ENCODE results near the gene FYCO1.

The FYCO1 gene

DNA sequence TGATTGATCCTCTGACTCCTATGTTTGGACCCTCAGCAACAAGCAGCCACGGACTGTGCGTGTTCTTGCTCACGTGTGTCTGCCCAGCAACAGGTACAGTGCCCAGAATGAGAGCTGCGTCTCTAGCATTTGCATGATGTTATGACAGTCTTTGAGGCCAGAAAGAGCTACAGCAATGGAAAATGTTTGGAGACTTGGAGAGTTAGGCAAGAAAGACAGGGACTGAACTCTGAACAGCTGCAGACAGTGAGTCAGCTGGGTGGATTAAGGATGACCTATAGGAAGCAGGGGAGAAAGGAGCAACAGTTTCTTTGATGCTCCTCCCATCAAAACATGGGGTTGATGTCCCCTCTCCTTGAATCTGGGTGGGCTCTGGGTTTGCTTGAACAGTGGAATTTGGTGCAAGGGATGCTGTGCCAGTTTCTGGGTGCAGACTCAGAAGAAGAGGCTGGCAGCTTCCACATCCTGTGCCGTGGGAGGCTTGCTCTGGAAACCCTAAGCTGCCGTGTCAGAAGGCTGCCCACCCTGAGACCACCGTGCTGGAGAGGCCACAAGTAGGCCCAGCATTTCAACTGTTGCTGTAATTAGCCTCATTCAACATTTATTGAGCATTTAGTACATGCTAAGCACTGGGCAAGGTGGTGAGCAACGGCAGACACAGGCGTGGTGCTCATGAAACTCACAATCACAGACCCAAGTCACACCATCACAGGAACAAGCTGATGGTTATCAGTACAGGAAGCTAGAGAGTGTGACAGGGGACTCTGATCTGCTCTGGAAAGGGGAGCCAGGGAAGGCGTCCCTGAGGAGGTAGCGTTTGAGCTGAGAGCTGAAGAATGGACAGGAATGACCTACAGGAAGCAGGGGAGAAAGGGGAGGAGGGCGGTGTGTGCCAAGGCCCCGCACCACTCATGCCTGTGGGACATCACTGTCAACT, 87.6 kb downstream of the FYCO1 start:
- 73% methylated on average over 9 of the region's 13 CpGs for WGBS
- no peaks in the 10 kb centered on the region for H3K27me3 ChIP-seq (ENCODE audit: control insufficient read depth in 1 of 2, insufficient read depth in 1 of 2, low read length in 2 of 2)
- H2BK5ac ChIP-seq (ENCODE audit: low read depth, low read length, poor library complexity, severe bottlenecking) = no peak overlapping the region
- no peak overlapping the region for H4K91ac ChIP-seq (ENCODE audit: low read length)
- H4K8ac ChIP-seq (ENCODE audit: low read length) = peak overlapping the region; percentile 50
- H2BK120ac ChIP-seq (ENCODE audit: low read depth, low read length) = no peak overlapping the region
- H3K14ac ChIP-seq (ENCODE audit: low read length in 2 of 2) = no peak overlapping the region
- H3K23ac ChIP-seq (ENCODE audit: low read length in 2 of 2) = no peak overlapping the region
- no peaks in the 10 kb centered on the region for H3K79me1 ChIP-seq (replicated peaks; ENCODE audit: low read length, poor library complexity, severe bottlenecking)
- peak; percentile 86 for DNase-seq
- H2AFZ ChIP-seq (ENCODE audit: low read depth, low read length) = no peak overlapping the region
- H3K27ac ChIP-seq (ENCODE audit: low read length, poor library complexity, severe bottlenecking) = no peak overlapping the region
- H3K4me1 ChIP-seq (ENCODE audit: control insufficient read depth, insufficient read depth, low read depth, low read length) = no peaks in the 10 kb centered on the region
- peak overlapping the region; percentile 36 for H3K9ac ChIP-seq (ENCODE audit: low read length)
- no peak overlapping the region for H2BK15ac ChIP-seq (ENCODE audit: low read depth, poor library complexity, severe bottlenecking)
- peaks cover 0 to 2% of the 10 kb centered on the region in 2 experiments for H3K36me3 ChIP-seq (ENCODE audit: control insufficient read depth in 1 of 2, insufficient read depth in 2 of 2, low read depth in 1 of 2, low read length in 2 of 2)
- H3K9me3 ChIP-seq (ENCODE audit: control insufficient read depth, low read length) = no peaks in the 10 kb centered on the region
- no peak overlapping the region for H2BK12ac ChIP-seq (ENCODE audit: low read length in 2 of 2)
- H3K4ac ChIP-seq (ENCODE audit: low read depth in 1 of 2, low read length in 2 of 2) = no peak overlapping the region
- H3K4me3 ChIP-seq (ENCODE audit: insufficient read depth in 1 of 2, low read depth in 1 of 2, low read length in 2 of 2) = no peak overlapping the region
- no peak overlapping the region for H3K4me2 ChIP-seq (ENCODE audit: low read length, poor library complexity, severe bottlenecking)
- H3K18ac ChIP-seq (ENCODE audit: low read depth in 1 of 2, low read length in 2 of 2) = no peak overlapping the region
- no peak overlapping the region for H2AK5ac ChIP-seq (ENCODE audit: low read length, severe bottlenecking)

- H4K8ac ChIP-seq (ENCODE audit: low read length) = no peak overlapping the region
- no peaks in the 10 kb centered on the region for H3K79me1 ChIP-seq (replicated peaks; ENCODE audit: low read length, poor library complexity, severe bottlenecking)
- no peak overlapping the region for H3K27ac ChIP-seq (ENCODE audit: low read length, poor library complexity, severe bottlenecking)
- no peak overlapping the region for H2BK5ac ChIP-seq (ENCODE audit: low read depth, low read length, poor library complexity, severe bottlenecking)
- H2BK15ac ChIP-seq (ENCODE audit: low read depth, poor library complexity, severe bottlenecking) = no peak overlapping the region
- peaks cover 0 to 1% of the 10 kb centered on the region in 2 experiments for H3K27me3 ChIP-seq (ENCODE audit: control insufficient read depth in 1 of 2, insufficient read depth in 1 of 2, low read length in 2 of 2)
- H3K36me3 ChIP-seq (ENCODE audit: control insufficient read depth in 1 of 2, insufficient read depth in 2 of 2, low read depth in 1 of 2, low read length in 2 of 2) = peaks cover 0 to 1% of the 10 kb centered on the region in 2 experiments
- H3K14ac ChIP-seq (ENCODE audit: low read length in 2 of 2) = no peak overlapping the region
- H3K9me3 ChIP-seq (ENCODE audit: control insufficient read depth, low read length) = no peaks in the 10 kb centered on the region
- peak; percentile 61 for DNase-seq
- no peak overlapping the region for H3K4me3 ChIP-seq (ENCODE audit: insufficient read depth in 1 of 2, low read depth in 1 of 2, low read length in 2 of 2)
- H2AK5ac ChIP-seq (ENCODE audit: low read length, severe bottlenecking) = no peak overlapping the region
- no peak overlapping the region for H2AFZ ChIP-seq (ENCODE audit: low read depth, low read length)
- no peak overlapping the region for H3K23ac ChIP-seq (ENCODE audit: low read length in 2 of 2)
- no peak overlapping the region for H2BK12ac ChIP-seq (ENCODE audit: low read length in 2 of 2)
- no peak overlapping the region for H2BK120ac ChIP-seq (ENCODE audit: low read depth, low read length)
- H3K9ac ChIP-seq (ENCODE audit: low read length) = peak overlapping the region; percentile 36
- H3K18ac ChIP-seq (ENCODE audit: low read depth in 1 of 2, low read length in 2 of 2) = no peak overlapping the region
- no peak overlapping the region for H3K4me2 ChIP-seq (ENCODE audit: low read length, poor library complexity, severe bottlenecking)
- H3K4ac ChIP-seq (ENCODE audit: low read depth in 1 of 2, low read length in 2 of 2) = no peak overlapping the region
- no peak overlapping the region for H4K91ac ChIP-seq (ENCODE audit: low read length)
- H3K4me1 ChIP-seq (ENCODE audit: control insufficient read depth, insufficient read depth, low read depth, low read length) = no peaks in the 10 kb centered on the region
- 67% methylated on average over 9 of the region's 9 CpGs for WGBS
Observed at GRCh38 chr3:45906681-45907407, 88.8 kb downstream of the FYCO1 start.

GRCh38 chr3:45905755-45906154, 89.9 kb downstream of the FYCO1 start:
- Histone ChIP-seq H3K4me1 (ENCODE audit: control insufficient read depth, insufficient read depth, low read depth, low read length) (no peaks in the 10 kb centered on the region), H2BK120ac (ENCODE audit: low read depth, low read length) (no peak overlapping the region), H3K18ac (ENCODE audit: low read depth in 1 of 2, low read length in 2 of 2) (no peak overlapping the region), H2AK5ac (ENCODE audit: low read length, severe bottlenecking) (no peak overlapping the region), H3K27ac (ENCODE audit: low read length, poor library complexity, severe bottlenecking) (no peak overlapping the region), H2BK5ac (ENCODE audit: low read depth, low read length, poor library complexity, severe bottlenecking) (no peak overlapping the region), H2BK12ac (ENCODE audit: low read length in 2 of 2) (no peak overlapping the region), H3K4me2 (ENCODE audit: low read length, poor library complexity, severe bottlenecking) (no peak overlapping the region), H4K91ac (ENCODE audit: low read length) (no peak overlapping the region), H2AFZ (ENCODE audit: low read depth, low read length) (no peak overlapping the region), H3K23ac (ENCODE audit: low read length in 2 of 2) (no peak overlapping the region), H3K27me3 (ENCODE audit: control insufficient read depth in 1 of 2, insufficient read depth in 1 of 2, low read length in 2 of 2) (peaks cover 0 to 6% of the 10 kb centered on the region in 2 experiments), H3K14ac (ENCODE audit: low read length in 2 of 2) (no peak overlapping the region), H3K9ac (ENCODE audit: low read length) (no peak overlapping the region), H3K4ac (ENCODE audit: low read depth in 1 of 2, low read length in 2 of 2) (no peak overlapping the region), H3K9me3 (ENCODE audit: control insufficient read depth, low read length) (no peaks in the 10 kb centered on the region), H2BK15ac (ENCODE audit: low read depth, poor library complexity, severe bottlenecking) (no peak overlapping the region), H3K36me3 (ENCODE audit: control insufficient read depth in 1 of 2, insufficient read depth in 2 of 2, low read depth in 1 of 2, low read length in 2 of 2) (no peaks in the 10 kb centered on the region), H3K79me1 (replicated peaks; ENCODE audit: low read length, poor library complexity, severe bottlenecking) (no peaks in the 10 kb centered on the region), H3K4me3 (ENCODE audit: insufficient read depth in 1 of 2, low read depth in 1 of 2, low read length in 2 of 2) (no peak overlapping the region), H4K8ac (ENCODE audit: low read length) (no peak overlapping the region)
- 58% methylated on average over 3 of the region's 3 CpGs for WGBS
- no peak for DNase-seq

DNA sequence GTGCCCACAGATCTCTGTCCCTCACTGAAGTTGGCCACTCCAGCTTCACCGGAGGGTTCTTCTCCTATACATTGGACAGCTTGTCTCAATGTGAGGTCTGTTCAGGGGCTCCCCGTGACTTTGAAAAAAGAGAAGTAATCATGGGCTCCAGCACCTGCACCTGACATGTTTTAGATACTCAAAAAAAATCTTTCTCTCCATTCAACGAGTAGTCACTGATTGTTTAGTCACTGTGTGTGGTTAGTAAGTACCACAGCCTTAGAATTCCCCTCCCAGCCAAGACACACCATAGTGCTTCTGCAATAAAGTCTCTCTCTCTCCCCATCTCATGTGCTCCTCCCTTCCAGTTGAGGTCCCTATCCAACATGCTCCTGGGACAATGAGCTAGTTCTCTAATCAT, 90.7 kb downstream of the FYCO1 start:
- Histone ChIP-seq H4K8ac (ENCODE audit: low read length) (no peak overlapping the region), H3K14ac (ENCODE audit: low read length in 2 of 2) (no peak overlapping the region), H3K79me1 (replicated peaks; ENCODE audit: low read length, poor library complexity, severe bottlenecking) (no peaks in the 10 kb centered on the region), H2AK5ac (ENCODE audit: low read length, severe bottlenecking) (no peak overlapping the region), H3K4me2 (ENCODE audit: low read length, poor library complexity, severe bottlenecking) (no peak overlapping the region), H3K27me3 (ENCODE audit: control insufficient read depth in 1 of 2, insufficient read depth in 1 of 2, low read length in 2 of 2) (peaks cover 3 to 6% of the 10 kb centered on the region in 2 experiments), H2BK120ac (ENCODE audit: low read depth, low read length) (no peak overlapping the region), H3K23ac (ENCODE audit: low read length in 2 of 2) (no peak overlapping the region), H2BK12ac (ENCODE audit: low read length in 2 of 2) (no peak overlapping the region), H3K9me3 (ENCODE audit: control insufficient read depth, low read length) (no peaks in the 10 kb centered on the region), H2BK5ac (ENCODE audit: low read depth, low read length, poor library complexity, severe bottlenecking) (no peak overlapping the region), H3K27ac (ENCODE audit: low read length, poor library complexity, severe bottlenecking) (no peak overlapping the region), H3K36me3 (ENCODE audit: control insufficient read depth in 1 of 2, insufficient read depth in 2 of 2, low read depth in 1 of 2, low read length in 2 of 2) (no peaks in the 10 kb centered on the region), H4K91ac (ENCODE audit: low read length) (no peak overlapping the region), H3K4me3 (ENCODE audit: insufficient read depth in 1 of 2, low read depth in 1 of 2, low read length in 2 of 2) (no peak overlapping the region), H2AFZ (ENCODE audit: low read depth, low read length) (no peak overlapping the region), H3K18ac (ENCODE audit: low read depth in 1 of 2, low read length in 2 of 2) (no peak overlapping the region), H3K4me1 (ENCODE audit: control insufficient read depth, insufficient read depth, low read depth, low read length) (no peaks in the 10 kb centered on the region), H3K9ac (ENCODE audit: low read length) (no peak overlapping the region), H3K4ac (ENCODE audit: low read depth in 1 of 2, low read length in 2 of 2) (no peak overlapping the region), H2BK15ac (ENCODE audit: low read depth, poor library complexity, severe bottlenecking) (no peak overlapping the region)
- no peak for DNase-seq
- 89% methylated on average over 2 of the region's 3 CpGs for WGBS

Measured in mesenchymal stem cell (in vitro differentiated cells and primary cell).